Breast epithelium (tissue), 4 donors: Measurements from ENCODE around the gene GRIK5. TPM values are rescaled to one million over a fixed set of nuclear protein-coding genes. Genes with fewer than 3 reads are reported as not detected.

Experiments used
- DNase-seq, 2 donors: peaks; one replicate each; pipeline ENCODE4 v3.0.0-alpha.2; 2019; ENCODE audit warnings: low spot score in 2 of 2
- H3K27ac ChIP-seq, 2 donors: fragments of 200-600 bp; sonication (generic) in 1 of 2; one replicate each; pipeline ENCODE4 v1.5.1; 2016 to 2019; ENCODE audit warnings: mild to moderate bottlenecking in 1 of 2
- H3K27me3 ChIP-seq, 2 donors: fragments of 200-600 bp; sonication (generic) in 1 of 2; one replicate each; pipeline versions ENCODE4 v1.5.1 to v1.6.0; 2017 to 2019; ENCODE audit warnings: control low read depth in 1 of 2, mild to moderate bottlenecking in 1 of 2
- H3K36me3 ChIP-seq: fragments of 200-600 bp; one replicate; pipeline ENCODE4 v1.5.1; 2019
- H3K4me1 ChIP-seq, 2 donors: fragments of 200-600 bp; sonication (generic); one replicate each; pipeline ENCODE4 v1.5.1; 2016 to 2019; ENCODE audit warnings: control low read depth in 1 of 2
- H3K4me3 ChIP-seq, 3 donors: fragments of 200-600 bp; sonication (generic); 1 replicate in 2 of 3; 2 replicates in 1 of 3; pipeline ENCODE4 v1.5.1; 2016 to 2019; ENCODE audit warnings: mild to moderate bottlenecking in 3 of 3, moderate library complexity in 2 of 3
- H3K9me3 ChIP-seq, 2 donors: fragments of 200-600 bp; sonication (generic) in 1 of 2; one replicate each; pipeline ENCODE4 v1.5.1; 2016 to 2019; ENCODE audit warnings: control low read depth in 1 of 2
- CTCF ChIP-seq, 3 donors: fragments of 450-650 bp; IDR thresholded peaks; one replicate each; pipeline ENCODE4 v1.5.1; 2016 to 2017; ENCODE audit warnings: antibody characterized with exemption in 3 of 3, mild to moderate bottlenecking in 3 of 3, moderate library complexity in 3 of 3
- POLR2A ChIP-seq: fragments of 450-650 bp; IDR thresholded peaks from one replicate; pipeline ENCODE4 v1.6.1; 2016; ENCODE audit warnings: antibody characterized with exemption, mild to moderate bottlenecking, moderate library complexity
- POLR2AphosphoS5 ChIP-seq, 3 donors: sonication (generic); formaldehyde crosslinking; IDR thresholded peaks; one replicate each; pipeline ENCODE4 v1.6.1; 2017; ENCODE audit warnings: antibody characterized with exemption in 3 of 3
- intact Hi-C: fragments of 100-400 bp; cut with DNase I; formaldehyde crosslinking; loops from one replicate; pipeline ENCODE4 v1.15.1; 2023; ENCODE audit warnings: low total_unique reads
- total RNA-seq, 3 donors: library from RNA; depleted of rRNA; stranded (reverse); fragments of >200 nt; gene quantifications; one replicate each; pipeline ENCODE4 v1.1.0, GENCODE V29; 2016

GRIK5 gene
- total RNA-seq, 3 donors from 2014 or later = 1.6 to 1.9 TPM; not detected in 1

- TF ChIP-seq POLR2A = no peak
- no peak for TF ChIP-seq POLR2AphosphoS5 (IDR thresholded peaks at IDR 0.05)
- TF ChIP-seq CTCF (IDR thresholded peaks at IDR 0.05) = no peak
- no peak overlapping the region for H3K4me3 ChIP-seq
- intact Hi-C loops = no loop called here
- no peaks in the 10 kb centered on the region for H3K9me3 ChIP-seq
- no peaks in the 10 kb centered on the region for H3K36me3 ChIP-seq
- DNase-seq = no peak
- peak overlapping the region; percentile 75 to 89 for H3K27ac ChIP-seq
- H3K27me3 ChIP-seq = no peaks in the 10 kb centered on the region
- no peaks in the 10 kb centered on the region for H3K4me1 ChIP-seq
Measured at GRCh38 chr19:42099336-42099925, 29.4 kb upstream of the GRIK5 start.

DNA sequence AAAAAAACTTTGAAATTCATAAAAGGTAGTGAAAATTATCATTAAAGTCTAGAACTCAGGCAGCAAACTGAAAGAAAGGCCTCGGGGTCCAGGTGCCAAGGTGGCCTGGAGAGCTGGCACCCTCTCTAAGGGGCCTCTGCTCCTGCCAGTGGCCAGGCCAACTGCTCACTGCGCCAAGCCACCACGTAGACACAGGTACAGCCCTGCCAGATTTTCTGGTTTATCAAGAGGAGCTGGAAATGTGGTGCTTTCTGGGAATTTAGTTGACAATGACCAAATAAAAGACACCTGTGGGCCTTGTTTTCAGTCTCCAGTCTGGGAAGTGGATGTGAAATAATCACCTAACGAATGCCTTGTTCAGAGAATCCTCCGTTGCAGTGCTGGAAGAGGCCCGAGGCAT, 28.8 kb upstream of the GRIK5 start:
- no peaks in the 10 kb centered on the region for H3K27me3 ChIP-seq
- peak in 1 of 2 donors; percentile 67 for DNase-seq
- H3K4me3 ChIP-seq = no peak overlapping the region
- H3K27ac ChIP-seq = peak overlapping the region; percentile 75 to 89
- H3K9me3 ChIP-seq = no peaks in the 10 kb centered on the region
- intact Hi-C loops = no loop called here
- no peaks in the 10 kb centered on the region for H3K4me1 ChIP-seq
- TF ChIP-seq POLR2AphosphoS5 (IDR thresholded peaks at IDR 0.05) (peak in 1 of 3 donors; percentile 52), POLR2A (no peak), CTCF (IDR thresholded peaks at IDR 0.05) (no peak)
- no peaks in the 10 kb centered on the region for H3K36me3 ChIP-seq

DNA sequence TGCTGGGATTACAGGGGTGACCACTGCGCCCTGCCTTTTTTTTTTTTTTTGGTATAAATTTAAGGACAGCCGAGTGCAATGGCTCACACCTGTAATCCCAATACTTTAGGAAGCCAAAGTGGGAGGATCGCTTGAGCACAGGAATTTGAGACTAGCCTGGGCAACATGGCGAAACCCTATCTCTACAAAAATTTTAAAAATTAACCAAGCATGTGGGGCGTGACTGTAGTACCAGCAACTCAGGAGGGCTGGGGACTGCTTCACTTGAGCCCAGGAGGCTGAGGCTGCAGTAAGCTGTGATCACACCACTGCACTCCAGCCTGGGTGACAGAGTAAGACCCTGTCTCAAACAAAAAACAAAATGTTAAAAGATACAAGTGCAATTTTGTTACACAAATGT, 27.5 kb upstream of the GRIK5 start:
- Histone ChIP-seq H3K4me1 (no peaks in the 10 kb centered on the region), H3K27ac (no peak overlapping the region), H3K4me3 (no peak overlapping the region), H3K27me3 (no peaks in the 10 kb centered on the region), H3K9me3 (no peaks in the 10 kb centered on the region), H3K36me3 (no peaks in the 10 kb centered on the region)
- DNase-seq = no peak
- TF ChIP-seq POLR2AphosphoS5 (IDR thresholded peaks at IDR 0.05) = no peak
- TF ChIP-seq CTCF (IDR thresholded peaks at IDR 0.05) = no peak
- TF ChIP-seq POLR2A = no peak
- intact Hi-C loops = no loop called here

DNA sequence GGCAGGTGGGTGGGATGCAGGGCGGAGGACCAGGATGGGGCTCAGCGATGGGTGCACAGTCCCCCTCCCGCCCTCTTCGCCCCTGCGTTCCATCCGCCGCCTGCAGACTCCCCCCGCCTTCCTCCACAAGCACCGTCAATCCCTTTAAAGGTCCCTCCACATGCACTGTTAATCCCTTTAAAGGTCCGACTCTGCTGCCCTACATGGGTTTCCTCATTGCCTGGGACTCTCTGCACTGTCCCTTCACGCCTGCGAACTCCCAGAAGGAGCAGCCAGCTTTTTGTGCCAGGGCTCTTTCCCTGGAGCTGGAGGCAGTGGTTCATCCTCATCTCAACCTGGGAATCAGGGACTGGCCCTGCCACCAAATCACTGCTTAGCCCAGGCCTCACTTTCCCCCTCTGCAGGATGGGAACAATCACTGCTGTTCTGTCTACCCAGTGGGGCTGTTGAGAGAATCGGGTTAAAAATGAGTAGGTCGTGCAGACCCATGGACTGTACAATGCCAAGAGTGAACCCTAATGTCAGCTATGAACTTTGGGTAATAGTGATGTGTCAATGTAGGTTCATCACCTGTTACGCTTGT, 26.3 kb upstream of the GRIK5 start:
- Histone ChIP-seq H3K9me3 (no peaks in the 10 kb centered on the region), H3K36me3 (no peaks in the 10 kb centered on the region), H3K4me3 (no peak overlapping the region), H3K27ac (no peak overlapping the region), H3K27me3 (no peaks in the 10 kb centered on the region), H3K4me1 (no peaks in the 10 kb centered on the region)
- TF ChIP-seq POLR2A (no peak), POLR2AphosphoS5 (IDR thresholded peaks at IDR 0.05) (no peak), CTCF (IDR thresholded peaks at IDR 0.05) (no peak)
- intact Hi-C loops = no loop called here
- no peak for DNase-seq

DNA sequence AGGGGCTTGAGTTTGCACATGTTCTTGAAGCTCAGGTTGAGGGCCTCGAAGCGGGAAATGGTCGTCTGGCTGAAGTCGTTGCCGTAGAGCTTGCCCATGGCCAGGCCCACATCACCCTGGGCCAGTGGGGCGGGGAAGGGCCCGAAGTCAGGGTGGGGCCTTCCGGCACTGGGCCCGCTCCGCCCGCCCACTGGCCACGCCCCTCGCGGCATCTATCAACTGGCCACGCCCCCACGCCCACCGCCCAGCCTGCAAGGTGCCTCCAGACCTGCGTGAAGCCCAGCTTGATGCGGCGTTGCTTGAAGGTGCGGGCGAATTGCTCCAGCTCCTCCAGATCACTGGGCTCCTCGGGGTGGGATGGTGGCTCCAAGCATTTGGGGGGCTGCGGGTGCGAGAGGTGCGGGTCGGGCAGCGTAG, 25.8 kb upstream of the GRIK5 start:
- Histone ChIP-seq H3K27ac (no peak overlapping the region), H3K4me1 (no peaks in the 10 kb centered on the region), H3K36me3 (no peaks in the 10 kb centered on the region), H3K4me3 (no peak overlapping the region), H3K27me3 (no peaks in the 10 kb centered on the region), H3K9me3 (no peaks in the 10 kb centered on the region)
- intact Hi-C loops = no loop called here
- TF ChIP-seq POLR2A = no peak
- DNase-seq = no peak
